ENCODE results near the gene DHCR24. TPM values are rescaled to one million over a fixed set of nuclear protein-coding genes. Genes with fewer than 3 reads are reported as not detected.

Gene DHCR24
- total and polyA plus RNA-seq, 2 of the 13 experiments (the other 11 are each of a cell fraction or from before 2014, with no cell fraction given): 374 to 448 TPM

- TF ChIP-seq AKNA (CRISPR knock-in tag; IDR thresholded peaks at IDR 0.05; ENCODE audit: borderline replicate concordance) (no peak), ZNF441 (CRISPR knock-in tag; IDR thresholded peaks at IDR 0.05; ENCODE audit: borderline replicate concordance) (peak; percentile 88; the same call in 1 of the 2 replicates), HMGA1 (CRISPR knock-in tag; conservative IDR thresholded peaks at IDR 0.05) (no peak), PLSCR1 (CRISPR knock-in tag; IDR thresholded peaks at IDR 0.05; ENCODE audit: borderline replicate concordance) (no peak), ZNF609 (CRISPR knock-in tag; IDR thresholded peaks at IDR 0.05; ENCODE audit: borderline replicate concordance) (no peak), ZSCAN9 (CRISPR knock-in tag; IDR thresholded peaks at IDR 0.05; ENCODE audit: borderline replicate concordance) (no peak), RAD21 (CRISPR knock-in tag; IDR thresholded peaks at IDR 0.05) (peak; percentile 17), ZMYM2 (CRISPR knock-in tag; IDR thresholded peaks at IDR 0.05) (0 out of 2 replicates have a peak, but pooled peaks have one; percentile 62), TIGD3 (CRISPR knock-in tag; IDR thresholded peaks at IDR 0.05; ENCODE audit: borderline replicate concordance) (no peak), PRMT3 (CRISPR knock-in tag; IDR thresholded peaks at IDR 0.05; ENCODE audit: borderline replicate concordance, low read depth) (peak; percentile 85; the same call in 1 of the 2 replicates), PPARG (CRISPR knock-in tag; conservative IDR thresholded peaks at IDR 0.05) (no peak; the same call in 1 of the 2 replicates), LBX2 (CRISPR knock-in tag; IDR thresholded peaks at IDR 0.05; ENCODE audit: borderline replicate concordance) (peak; percentile 60; the same call in 1 of the 2 replicates)
Observed at GRCh38 chr1:54886724-54887664, at the start of gene DHCR24 (continued).

Measured in HepG2 (cell line).